GM19455 (cell line): Measurements from ENCODE around the gene ABITRAM.
"Not testable (repeated sequence)": the region's sequence is repeated elsewhere in the genome, so short reads cannot be mapped to it uniquely, and the experiment has no call there.

Source experiments
- ATAC-seq: cut with Tn5 transposase; IDR thresholded peaks from one replicate; pipeline ENCODE4 v1.9.1; 2021; ENCODE audit not compliant: unreplicated experiment

ABITRAM gene, protein sequence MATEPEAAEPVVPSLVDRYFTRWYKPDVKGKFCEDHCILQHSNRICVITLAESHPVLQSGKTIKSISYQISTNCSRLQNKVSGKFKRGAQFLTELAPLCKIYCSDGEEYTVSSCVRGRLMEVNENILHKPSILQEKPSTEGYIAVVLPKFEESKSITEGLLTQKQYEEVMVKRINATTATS

DNA sequence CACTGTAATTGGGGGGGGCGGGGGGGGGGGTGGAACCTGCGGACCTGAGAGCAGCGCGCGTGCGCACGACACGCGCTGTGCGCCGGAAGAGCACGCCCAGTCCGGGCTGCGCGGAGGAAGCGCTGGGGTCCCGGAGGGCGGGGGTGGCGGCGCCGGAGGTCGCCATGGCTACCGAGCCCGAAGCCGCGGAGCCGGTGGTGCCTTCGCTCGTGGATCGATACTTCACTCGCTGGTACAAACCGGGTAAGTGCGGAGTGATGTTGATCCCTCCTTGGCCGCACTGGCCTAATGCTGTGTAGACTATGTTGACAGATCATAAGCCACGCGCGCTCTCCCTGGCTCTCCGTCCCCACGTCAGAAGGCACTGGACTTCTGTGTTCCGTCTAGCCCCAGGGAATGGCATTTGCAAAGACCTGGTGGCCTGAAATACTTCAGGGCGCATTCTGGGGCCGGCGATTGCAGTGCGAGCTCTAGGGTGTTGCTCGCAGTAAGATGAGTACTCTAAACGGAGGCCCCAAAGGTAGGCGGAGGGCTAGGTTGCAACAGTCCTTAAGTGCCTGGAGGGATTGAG is at the start of gene ABITRAM:
Gene ABITRAM, plus strand, starts transcription at position 78 of the 571 bp plus-strand sequence. Its CDS starts 87 bp downstream, at position 165.
- ATAC-seq: peak; percentile 75

DNA sequence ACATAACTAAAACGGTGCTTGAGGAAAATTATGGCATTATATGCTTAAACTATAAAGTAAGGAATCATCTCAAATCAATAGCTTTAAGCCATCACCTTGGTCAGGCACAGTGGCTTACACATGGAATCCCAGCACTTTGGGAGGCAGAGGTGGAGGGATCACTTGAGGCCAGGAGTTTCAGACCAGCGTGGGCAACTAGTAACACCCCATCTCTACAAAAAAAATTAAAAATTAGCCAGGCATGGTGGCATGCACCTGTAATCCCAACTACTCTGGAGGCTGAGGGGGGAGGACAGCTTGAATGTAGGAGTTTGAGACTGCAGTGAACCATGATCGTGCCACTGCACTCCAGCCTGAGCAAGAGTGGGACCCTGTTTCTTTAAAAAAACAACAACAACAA is 49.5 kb upstream of the ABITRAM start:
- no peak for ATAC-seq

DNA sequence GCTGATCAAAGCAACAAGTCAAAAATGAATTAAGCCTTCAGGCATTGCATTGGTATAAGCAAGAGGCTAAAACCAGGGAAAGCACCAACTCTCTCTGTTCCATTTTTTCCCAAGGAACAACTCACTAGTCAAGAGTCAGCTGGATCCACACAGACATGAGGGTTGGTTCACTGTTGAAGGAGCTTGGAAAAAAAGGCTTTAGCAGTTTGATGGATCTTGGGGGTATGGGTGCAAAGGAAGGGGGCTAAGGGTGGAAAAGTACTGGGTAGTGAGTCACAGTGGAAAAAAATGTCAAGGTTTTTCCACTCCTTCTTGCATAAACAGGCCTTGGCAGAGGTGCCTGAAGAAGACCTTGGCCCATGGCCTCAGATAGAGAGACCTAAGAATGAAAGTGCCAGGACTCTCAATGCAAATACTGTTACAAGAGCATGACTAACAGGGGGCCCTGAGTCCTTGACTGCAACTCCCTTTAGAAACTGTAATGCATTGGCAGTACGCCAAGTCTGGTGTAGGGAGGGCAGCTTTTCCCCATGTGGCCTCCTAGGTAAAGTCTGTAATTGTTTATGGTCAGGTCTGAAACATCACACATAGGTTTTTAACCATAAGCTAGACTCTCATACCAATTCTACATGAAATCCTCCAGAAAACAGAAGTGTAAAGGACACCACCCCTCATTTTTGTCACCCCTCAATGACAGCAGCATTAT is 48.4 kb upstream of the ABITRAM start:
- peak; percentile 99 for ATAC-seq

DNA sequence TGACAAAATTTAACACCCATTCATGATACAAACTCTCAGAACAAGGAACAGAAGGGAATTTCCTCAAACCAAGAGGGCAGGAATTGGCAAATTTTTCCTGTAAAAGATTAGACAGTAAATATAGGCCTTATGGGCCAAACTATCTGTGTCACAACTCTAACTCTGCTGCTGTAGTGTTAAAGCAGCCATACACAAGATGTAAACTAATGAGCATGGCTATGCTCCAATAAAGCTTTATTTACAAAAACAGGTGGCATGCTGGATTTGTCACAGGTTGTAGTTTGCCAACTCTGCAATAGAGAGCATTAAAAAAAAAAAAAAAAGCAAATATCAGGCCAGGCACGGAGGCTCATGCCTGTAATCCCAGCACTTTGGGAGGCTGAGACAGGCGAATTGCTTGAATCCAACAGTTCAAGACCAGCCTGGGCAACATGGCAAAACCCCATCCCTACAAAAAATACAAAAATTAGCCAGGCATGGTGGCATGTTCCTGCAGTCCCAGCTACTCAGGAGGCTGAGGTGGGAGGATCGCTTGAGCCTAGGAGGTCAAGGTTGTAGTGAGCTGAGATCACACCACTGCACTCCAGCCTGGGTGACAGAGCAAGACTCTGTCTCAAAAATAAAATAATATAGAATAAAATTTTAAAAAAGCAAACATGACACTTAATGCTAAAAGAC is 47.5 kb upstream of the ABITRAM start:
- not testable (repeated sequence) for ATAC-seq

DNA sequence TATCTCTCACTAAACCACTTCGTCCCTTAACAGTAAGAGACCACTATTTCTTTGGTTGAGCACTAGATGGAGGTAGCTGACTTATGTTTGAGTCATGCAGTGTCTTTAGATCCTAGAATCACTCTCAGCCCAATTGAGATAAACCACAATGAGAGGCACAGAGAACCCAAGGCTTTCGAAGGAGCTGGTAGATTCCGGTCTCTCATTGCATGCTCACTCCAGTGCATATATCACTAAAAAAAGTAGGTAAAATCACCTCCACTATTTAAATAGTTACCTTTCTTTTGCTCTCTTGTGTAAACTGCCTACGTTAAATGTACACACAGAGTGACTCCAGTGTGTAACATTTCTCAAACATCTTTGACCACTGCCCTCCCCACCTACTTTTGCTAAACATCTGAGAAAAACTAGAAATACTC is 44.5 kb upstream of the ABITRAM start:
- ATAC-seq: no peak

DNA sequence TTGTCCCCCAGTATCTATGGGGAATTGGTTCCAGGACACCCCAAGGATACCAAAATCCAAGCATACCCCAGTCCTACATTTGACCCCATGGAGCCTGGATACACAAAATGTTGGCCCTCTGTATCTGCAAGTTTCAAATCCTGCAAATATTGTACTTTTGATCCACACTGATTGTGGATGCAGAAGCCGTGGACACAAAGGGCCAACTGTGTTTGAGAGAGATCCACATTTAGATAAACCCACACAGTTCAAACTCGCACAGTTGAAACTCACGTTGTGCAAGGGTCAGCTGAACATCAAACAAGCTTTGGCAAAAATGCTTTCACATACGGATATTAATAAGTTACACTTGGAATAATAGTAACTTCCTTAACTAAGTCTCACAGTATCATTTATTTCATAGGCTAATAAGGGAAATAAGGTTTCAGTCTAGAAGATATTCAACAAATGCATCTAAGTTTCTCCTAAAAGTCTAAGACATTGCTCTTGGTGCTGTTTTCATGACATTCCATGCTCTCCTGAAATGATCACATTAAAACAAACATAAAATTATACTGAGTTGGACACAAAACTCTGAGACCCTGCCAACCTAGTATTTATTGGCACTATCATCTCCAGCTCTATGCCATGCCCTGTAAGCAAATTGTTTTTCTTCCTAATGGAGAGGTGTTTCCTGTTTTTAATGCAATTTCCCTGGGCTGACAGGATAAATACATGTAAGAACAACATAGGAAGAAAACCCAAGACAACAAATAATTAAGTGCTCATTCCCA is 39.8 kb upstream of the ABITRAM start:
- no peak for ATAC-seq

DNA sequence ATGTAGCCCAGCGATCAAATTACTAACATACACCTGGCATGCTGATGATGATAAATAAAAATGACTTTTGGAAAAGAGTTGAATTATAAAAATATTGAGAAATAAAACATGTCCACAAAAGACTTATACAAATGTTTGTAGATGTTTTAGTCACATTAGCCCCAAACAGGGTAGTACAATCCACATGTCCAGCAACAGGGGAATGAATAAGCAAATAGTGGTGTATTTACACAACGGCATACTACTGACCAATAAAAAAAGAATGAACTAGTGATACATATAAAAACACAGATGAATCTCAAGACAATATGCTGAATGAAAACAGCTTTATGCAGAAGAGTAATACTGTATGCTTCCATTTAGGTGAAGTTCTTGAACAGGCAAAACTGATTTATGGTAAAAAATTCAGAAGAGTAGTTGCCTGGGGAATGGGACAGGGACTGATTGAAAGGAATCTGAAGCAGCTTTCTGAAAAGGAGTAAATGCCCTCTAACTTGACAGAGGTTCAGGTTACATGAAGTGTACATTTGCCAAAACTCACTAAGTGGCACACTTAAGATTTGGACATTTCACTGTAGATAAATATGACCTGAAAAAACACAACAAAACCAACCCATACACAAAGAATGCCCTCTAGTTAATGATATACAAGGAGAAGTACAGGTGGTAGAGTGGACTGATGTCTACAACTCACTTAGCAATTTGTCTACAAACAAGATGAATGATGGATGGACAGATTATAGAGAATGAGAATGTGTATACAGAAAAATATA is 36.7 kb upstream of the ABITRAM start:
- ATAC-seq: no peak

DNA sequence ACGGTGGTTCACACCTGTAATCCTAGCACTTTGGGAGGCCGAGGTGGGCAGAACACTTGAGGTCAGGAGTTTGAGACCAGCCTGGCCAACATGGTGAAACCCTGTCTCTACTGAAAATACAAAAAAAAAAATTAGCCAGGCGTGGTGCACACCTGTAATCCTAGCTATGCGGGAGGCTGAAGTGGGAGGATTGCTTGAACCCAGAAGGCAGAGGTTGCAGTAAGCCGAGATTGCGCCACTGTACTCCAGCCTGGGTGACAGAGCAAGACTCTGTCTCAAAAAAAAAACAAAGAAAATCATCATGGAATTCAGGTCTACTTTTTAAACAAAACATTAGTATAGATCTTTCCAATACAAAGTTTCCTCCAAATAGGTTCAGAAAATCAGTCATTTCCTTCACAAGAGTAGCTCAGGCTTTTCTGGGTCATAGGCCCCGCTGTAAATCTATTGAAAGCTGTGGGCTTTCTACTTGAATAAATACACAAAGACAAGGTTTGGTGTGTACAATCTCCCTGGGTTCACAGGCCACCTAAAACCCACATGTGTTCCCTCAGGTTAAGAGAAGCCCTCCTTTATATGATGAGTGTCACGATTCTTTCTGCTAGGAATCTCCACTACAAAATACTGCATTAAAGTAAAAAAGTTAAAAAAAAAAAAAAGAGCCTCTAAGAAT is 35.0 kb upstream of the ABITRAM start:
- not testable (repeated sequence) for ATAC-seq

DNA sequence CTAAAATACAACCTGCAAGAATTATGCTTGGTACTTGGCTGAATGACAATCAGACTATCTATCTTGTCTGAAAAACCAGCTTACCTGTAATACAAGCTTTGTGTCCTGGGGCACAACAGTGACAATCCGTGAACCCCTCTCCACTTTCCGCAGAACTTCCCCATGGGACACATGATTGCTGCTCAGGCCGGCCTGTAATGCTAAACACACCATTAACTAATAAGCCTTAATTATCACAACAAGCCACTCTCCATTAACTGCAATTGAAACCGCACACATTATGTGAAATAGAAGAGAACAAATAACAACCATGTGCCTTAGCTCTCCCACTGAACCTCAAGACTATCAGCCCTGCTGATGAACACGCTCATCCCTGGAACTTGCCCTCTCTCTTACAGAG is 34.0 kb upstream of the ABITRAM start:
- no peak for ATAC-seq

DNA sequence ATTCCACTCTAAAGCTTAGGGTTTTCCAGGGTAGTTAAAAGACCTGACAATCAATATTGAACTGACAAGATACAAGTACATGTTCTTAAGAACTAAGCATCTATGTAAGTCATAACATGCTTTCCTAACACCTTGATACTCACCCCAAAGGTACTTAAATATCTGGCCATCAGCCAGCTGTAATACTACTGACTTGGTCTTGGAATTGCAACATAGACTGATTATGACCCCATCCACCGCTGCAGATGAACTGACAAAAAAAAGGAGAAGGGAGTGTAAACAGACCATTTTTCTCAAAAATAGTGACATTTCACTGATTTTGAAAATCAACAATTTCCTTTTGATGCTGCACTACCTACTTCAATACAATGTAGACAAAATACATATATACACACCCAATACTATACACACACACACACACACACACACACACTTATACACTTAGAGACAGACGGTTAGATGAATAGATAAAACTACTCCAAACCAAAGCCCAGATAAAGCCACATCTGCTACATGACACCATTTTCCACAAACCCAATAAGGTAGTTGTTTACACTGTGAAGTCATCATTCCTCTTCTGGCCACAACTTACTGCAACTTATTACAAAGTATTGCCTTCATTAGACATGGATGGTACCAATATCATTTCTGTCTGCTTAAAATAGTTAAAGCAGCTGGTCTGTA is 30.6 kb upstream of the ABITRAM start:
- ATAC-seq: no peak

DNA sequence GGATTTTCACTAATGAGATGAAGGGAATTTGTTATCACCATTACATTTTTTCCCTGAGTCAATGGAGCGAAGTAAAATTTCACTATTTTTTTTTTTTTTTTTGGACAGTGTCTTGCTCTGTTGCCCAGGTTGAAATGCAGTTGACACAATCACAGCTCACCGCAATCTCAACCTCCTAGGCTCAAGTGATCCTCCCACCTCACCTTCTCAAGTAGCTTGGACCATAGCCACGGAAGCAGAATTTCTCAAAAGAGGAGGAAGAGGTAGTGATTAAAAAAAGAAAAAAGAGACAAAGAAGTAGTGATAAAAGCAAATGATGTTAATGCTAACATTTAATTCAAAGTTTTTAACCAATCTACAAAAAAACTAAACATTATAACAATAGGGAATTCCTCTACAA is 30.0 kb upstream of the ABITRAM start:
- no peak for ATAC-seq

DNA sequence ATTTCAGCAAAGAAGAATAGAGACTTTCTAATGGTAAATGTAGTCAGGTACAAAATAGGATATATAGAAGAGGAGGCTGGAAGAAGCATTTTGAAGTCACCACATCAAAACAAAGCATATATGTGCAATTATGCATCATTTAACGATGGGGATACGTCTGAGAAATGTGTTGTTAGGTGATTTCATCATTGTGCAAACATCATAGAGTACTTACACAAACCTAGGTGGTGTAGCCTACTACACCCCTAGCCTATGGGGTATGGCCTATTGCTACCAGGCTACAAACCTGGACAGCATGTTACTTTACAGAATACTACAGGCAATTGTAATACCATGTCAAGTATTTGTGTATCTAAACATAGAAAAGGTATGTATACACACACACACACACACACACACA is 28.7 kb upstream of the ABITRAM start:
- no peak for ATAC-seq

DNA sequence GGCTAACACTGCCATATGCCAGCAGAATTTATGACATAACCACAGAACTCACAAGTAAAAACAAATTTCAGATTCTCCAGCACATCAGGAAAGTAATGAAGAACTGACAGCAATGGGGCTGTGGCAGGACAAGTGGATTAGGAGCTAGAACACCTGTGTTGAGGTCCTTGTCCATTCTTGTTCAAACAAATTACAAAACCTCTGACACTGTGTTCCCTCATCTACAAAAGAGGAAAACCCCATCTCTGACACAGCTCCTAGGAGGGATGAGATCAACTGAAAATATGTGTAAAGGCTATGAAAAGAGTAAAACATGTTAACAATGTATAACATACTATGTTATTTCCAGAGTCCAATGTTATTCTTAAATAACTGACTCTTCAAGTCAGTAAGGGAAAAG is 23.8 kb upstream of the ABITRAM start:
- ATAC-seq: no peak

DNA sequence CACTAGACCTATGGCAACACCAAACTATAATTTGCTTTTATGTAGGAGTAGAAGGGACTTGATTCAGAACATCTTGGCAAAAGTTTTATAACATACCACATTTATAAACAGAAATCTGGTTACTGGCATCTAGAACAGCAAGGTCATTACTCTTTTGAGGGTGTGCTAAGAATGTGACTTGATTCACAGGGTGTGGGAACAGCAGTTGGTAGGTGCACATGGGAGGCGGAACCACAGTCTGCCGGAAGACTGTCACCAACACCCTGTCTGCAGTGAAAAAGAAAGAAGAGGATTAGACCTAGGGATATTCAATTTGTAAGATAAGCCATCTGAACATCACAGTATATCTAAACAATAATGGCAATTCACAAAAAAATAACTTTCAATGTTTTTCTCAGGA is 23.3 kb upstream of the ABITRAM start:
- ATAC-seq: no peak

DNA sequence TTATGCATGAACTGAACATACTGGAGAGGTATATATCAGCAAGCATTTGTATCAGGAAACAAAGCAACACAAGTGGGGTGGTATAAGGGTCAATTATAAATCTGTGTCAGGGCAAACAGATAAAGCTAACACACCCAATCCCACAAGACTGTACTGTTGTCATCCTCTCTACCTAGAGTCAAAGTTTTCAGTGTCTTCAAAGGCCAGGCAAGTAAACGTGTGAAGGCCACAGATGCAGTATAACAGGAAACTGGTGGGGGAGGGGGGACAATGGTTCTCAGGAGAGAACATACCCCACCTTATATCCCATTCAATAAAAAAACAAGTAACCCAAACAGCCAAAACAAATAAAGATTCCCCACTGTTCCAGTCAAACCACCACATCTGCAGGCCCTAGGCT is 22.4 kb upstream of the ABITRAM start:
- no peak for ATAC-seq

DNA sequence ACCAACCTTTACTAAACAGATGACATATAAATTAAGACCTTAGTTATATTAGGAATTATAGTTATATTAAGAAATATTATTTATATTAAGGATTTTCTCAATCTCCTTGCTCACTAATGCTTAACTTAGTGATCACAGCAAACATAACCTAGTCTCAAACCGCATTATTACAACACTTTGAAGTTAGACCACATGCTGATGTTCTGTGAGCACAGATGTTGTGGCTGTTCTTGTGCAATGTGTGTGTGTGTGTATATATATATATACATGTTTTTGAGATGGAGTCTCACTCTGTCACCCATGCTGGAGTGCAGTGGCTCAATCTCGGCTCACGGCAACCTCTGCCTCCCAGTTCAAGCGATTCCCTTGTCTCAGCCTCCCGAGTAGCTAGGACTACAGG is 20.8 kb upstream of the ABITRAM start:
- ATAC-seq: no peak

DNA sequence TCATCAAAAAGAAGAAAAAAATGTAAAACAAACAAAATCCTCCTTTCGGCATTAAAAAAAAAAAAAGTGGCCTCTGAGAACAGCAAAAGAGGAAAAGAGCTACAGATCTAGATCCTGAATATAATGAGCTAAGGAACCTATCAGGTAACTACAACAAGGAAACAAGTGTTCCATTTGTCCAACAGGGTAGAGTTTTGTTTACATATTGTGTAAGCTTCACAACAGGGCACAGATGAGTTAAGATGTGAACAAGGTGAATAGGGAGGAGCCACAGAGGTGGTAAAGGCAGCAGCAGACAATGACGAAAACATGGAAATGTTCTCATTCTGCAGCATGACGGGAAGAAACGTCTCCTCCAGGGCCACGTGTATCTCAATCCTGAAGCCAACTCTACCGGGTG is 14.7 kb upstream of the ABITRAM start:
- ATAC-seq: no peak

DNA sequence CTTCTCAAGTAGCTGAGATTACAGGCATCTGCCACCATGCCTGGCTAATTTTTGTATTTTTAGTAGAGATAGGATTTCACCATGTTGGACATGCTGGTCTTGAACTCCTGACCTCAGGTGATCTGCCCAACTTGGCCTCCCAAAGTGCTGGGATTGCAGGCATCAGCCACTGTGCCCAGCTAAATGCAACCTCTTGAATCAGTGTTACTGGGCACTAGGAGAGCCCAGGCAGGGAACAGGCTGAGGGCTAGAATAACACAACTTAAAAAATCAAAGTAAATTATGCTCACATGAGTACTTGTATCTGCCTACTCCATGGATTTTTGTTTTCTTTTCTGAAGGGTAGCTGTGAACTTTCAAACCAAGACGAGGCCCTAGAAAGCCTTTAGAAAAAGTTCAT is 13.8 kb upstream of the ABITRAM start:
- ATAC-seq: not testable (repeated sequence)

DNA sequence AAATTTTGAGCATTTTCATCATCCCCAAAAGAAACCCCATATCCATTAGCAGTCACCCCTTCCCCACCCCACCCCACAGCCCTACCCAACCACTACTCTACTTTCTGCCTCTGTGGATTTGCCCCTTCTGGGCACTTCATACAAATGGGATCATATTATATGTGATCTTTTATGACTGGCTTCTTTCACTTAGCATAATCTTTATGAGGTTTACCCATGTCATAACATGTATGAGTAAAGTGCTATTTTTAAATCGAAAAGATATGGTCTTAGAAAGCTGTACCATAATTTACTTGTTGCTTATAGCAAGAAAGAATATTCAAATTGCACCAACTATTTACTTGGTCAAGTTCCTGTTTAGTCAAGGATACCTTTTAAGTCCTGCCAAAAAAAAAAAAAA is 13.0 kb upstream of the ABITRAM start:
- ATAC-seq: no peak
